ENCODE data around the gene EVL. TPM values are rescaled to one million over a fixed set of nuclear protein-coding genes. Genes with fewer than 3 reads are reported as not detected.
"Not testable (repeated sequence)": the region's sequence is repeated elsewhere in the genome, so short reads cannot be mapped to it uniquely, and the experiment has no call there.

EVL gene
- polyA plus RNA-seq, 1 donor, result 67.6 TPM

DNA sequence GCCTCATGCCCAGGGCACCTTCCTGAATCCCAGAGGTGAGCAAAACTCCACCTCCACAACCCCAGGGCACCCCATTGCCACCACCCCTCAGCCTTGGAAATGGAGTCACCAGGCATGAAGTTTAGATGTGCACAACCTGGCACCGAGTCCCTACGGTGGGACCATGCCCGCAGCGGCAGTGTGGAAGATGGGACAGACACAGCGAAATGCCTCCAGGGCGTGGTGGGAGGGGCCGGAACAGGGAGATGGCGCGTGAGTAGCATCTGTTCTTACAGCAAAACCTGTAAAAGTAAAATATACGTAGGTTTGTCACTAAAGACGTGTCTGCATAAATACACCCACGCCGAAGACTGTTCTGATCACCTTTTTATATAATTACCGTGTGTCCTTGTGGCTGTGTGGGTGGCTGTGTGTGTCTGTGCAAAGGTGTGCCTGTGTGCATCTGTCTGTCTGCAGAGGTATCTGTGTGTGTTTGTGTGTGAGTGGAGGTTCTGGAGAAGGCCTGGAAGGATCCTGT is 111.6 kb downstream of the EVL start:
- DNase-seq, result no peak

GRCh38 chr14:100178691-100179090 is 113.5 kb downstream of the EVL start:
- DNase-seq, result no peak

DNA sequence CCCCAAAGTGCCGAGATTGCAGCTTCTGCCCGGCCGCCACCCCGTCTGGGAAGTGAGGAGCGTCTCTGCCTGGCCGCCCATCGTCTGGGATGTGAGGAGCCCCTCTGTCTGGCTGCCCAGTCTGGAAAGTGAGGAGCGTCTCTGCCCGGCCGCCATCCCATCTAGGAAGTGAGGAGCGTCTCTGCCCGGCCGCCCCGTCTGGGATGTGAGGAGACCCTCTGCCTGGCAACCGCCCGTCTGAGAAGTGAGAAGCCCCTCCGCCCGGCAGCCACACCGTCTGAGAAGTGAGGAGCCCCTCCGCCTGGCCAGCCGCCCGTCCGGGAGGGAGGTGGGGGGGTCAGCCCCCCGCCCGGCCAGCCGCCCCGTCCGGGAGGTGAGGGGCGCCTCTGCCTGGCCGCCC is 115.4 kb downstream of the EVL start:
- DNase-seq, result not testable (repeated sequence)

- DNase-seq, result not testable (repeated sequence)
These were observed 116.8 kb downstream of the EVL start for GRCh38 chr14:100181876-100182551.

GRCh38 chr14:100187247-100187833 is 122.1 kb downstream of the EVL start:
- no peak for DNase-seq

- DNase-seq, result no peak
These were observed 123.3 kb downstream of the EVL start for GRCh38 chr14:100188392-100189030.

DNA sequence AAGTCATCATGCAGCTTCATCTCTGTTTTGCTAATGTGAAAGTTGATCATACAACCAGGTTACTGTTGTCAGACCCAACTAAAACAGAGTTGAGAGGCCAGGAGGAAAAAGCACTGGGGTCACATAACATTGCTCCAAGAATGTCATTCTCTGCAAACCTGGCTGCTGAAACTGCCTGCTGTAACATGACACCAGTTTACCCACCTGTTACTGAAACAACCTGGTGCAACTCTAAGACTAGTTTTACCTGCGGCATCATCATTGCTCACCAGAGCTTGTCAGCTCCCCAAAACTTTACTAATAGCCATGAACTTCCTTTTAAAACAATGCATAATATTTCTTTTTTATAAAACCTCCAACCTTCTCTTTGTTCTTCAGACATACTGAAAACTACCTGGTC is 124.9 kb downstream of the EVL start:
- no peak for DNase-seq

DNA sequence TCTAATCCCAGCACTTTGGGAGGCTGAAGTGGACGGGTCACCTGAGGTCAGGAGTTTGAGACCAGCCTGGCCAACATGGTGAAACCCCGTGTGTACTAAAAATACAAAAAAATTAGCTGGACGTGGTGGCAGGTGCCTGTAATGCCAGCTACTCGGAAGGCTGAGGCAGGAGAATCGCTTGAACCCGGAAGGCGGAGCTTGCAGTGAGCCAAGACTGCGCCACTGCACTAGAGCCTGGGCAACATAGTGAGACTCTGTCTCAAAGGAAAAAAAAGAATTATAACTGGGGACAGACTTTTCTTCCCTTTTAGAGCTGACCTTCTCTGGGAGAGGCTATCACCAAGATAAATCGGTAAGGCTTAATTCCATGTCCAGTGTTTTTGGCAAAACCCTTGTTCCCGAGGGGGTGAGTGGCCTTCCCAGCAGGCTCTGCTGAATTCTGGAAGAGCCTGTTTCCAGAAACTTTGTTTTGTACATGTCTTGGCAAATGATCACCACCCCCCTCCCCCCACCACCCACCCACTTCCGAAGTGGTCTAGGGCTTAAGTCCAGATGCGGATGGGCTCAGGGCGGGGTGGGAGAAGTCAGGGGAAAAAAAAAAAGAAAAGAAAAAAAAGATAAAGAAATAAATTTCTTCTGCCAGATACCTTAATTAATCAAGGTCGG is 126.5 kb downstream of the EVL start:
- peak; percentile 15 for DNase-seq

DNA sequence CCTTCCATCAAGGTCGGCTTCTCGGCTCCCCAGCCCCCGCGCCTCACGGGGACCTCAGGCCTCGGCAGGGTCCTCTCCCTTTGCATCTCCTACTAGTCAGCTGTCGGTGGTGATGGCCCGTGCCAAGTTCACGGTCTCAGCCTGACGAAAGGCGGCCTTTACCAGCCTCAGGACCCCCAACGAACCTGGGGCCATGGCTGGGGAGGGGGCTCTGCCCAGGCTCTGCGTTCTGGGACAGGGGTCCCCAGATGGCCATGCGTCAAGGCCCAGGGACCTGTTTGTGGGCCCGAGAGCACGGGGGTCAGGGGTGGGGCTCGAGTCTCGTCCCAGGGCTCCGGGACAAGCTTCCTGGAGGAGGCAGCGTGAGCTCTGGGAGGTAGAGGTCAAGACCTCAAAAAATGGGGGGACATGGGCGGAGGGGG is 127.0 kb downstream of the EVL start:
- no peak for DNase-seq

DNA sequence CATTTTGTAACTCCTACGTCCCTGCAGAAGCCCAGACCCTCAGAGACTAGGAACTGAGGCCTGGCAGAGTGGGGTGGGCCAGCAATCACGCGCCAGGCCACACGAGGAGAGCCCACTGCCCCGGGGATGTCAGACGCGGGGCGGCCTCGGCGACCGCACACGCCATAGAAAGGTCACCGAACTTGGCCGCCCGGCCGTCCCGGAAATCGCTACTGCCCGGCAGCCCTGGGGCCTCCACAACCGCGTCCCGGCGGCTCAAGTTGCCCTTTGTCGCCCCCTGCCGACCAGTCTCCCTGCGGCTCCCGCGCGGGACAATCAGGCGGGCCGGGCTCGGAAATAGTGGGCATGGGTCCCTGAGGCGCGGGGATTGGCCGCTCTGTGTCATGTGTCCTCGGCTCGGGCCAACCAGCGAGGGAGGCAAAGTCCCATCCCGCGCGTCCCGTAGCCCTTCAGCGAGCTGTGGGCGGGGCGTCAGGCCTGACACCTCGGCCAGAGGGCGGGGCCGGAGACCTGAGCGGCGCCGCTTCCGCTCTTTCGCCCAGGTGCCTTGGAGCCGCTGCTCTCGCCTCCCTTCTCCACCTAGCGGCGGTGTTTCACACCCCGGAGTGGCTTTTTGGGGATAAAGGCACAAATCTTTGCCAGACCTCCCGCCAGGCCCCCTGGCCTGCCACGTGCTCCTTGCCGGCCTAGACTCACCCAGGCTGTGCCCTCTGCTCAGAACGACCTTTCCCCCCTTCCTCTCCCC is 127.6 kb downstream of the EVL start:
- peak; percentile 99 for DNase-seq

Other genes starting within 250 kb of the EVL start
- 0.63 TPM for gene DEGS2, start 94.2 kb downstream of the EVL start, polyA plus RNA-seq (ENCODE audit: insufficient read length)
- gene YY1, start 173.7 kb downstream of the EVL start, polyA plus RNA-seq (ENCODE audit: insufficient read length), result 72.2 TPM
- gene SLC25A29, start 241.0 kb downstream of the EVL start, polyA plus RNA-seq (ENCODE audit: insufficient read length), result 45.0 TPM